Left lobe of liver (tissue), 2 donors: ENCODE measurements around the gene NDST4. TPM values are rescaled to one million over a fixed set of nuclear protein-coding genes. Genes with fewer than 3 reads are reported as not detected.

Experiments used
- ATAC-seq: fragments of 200-7000 bp; cut with Tn5 transposase; one replicate; pipeline ENCODE4 v1.9.1; 2020; ENCODE audit warnings: mild to moderate bottlenecking, moderate library complexity
- DNase-seq: peaks from one replicate; pipeline ENCODE4 v3.0.0-alpha.2; 2020; ENCODE audit warnings: low spot score
- total RNA-seq: library from RNA; stranded (reverse); gene quantifications from one replicate; pipeline ENCODE4 v1.2.1, GENCODE V29; 2021
- donor health status: DM: no; HTN: no; CAD: no; lungs with moderate emphysema.
- donor health status: DM: no; HTN: yes; CAD: no.

NDST4 gene
- total RNA-seq = not detected

DNA sequence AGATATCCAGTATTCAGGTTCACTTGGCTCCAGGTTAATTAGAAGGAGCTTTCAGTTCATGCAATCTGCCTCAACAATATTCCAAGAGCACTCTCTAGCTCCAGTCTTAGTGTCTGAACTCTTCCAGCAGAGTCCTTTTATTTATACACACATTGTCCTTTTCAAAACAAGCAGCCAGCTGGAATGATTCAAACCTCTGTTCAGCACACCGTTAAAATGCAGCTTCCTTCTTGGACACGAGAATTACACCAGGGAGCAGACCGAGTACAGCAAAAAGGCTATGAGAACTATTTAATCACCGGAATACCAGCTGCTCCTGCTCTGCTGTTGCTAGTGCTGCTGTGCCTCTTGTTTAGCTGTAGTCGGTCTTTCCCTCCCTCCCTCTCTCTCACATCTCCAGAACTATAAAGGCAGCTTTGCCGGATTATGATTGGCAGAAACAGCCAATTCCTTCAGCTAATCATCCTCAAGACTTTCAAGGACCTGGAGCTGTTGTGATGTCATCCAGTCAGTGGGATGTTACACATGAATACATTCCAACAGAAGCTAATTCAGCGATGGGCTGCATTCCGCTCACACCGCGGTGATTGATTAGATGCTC, at the start of gene NDST4:
Gene NDST4 (minus strand): TSS at position 115 of the 601 bp plus-strand sequence. CDS start 36,584 bp downstream, outside the sequence.
- DNase-seq (no peak), ATAC-seq (no peak)

DNA sequence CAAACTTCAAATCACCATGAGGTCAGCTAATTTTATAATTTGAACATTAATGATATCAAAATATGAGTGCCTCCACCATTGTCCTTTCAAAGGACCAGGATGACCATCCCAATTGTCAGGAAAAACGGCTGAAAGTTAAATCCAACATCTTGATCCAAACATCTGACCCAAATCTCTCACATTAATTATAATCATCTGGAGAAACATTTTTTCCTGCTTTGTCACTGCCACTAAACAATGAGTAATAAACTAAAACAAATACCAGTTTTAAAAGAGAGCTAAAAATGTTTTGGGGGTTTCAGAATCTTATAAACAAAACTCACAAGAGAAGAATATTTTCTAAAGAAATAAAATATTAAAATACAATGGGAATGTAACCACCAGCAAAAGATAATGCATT, 45.7 kb upstream of the NDST4 start:
- DNase-seq (no peak), ATAC-seq (no peak)

DNA sequence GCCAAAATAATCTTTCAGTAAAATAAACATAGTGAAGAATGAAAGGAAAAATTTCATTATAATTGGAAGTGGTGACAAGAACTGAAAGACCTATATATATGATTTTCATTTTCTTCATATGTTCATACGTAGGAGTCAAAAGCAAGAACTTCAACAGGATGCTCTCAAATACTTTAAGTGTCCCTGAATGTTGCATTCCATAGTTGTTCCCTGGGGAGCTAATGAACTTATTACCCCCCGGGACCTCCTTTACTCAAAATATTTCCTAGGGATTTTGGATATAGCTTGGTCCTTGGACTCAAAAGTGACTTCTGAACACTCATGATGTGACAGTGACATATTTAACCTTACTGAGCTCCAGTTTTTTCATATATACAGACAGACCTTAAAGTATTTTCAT, 44.9 kb upstream of the NDST4 start:
- no peak for ATAC-seq
- no peak for DNase-seq

DNA sequence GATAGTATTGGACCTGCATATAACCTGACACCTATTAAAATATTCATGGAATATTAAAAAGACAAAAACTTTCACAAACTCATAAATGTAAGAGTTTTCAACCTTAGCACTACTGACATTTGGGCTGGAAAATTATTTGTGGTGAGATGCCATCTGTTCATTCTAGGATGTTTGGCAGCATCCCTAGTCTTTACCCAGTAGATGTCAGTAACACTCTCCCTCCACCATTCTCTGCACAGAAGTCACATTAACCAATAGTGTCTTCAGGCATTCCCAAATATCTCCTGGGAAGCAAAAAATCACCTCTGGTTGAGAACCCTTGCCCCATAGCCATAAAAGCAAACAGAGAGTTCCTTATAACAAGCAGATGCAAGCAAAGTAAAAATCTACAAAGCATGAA, 41.4 kb upstream of the NDST4 start:
- DNase-seq (no peak), ATAC-seq (no peak)

DNA sequence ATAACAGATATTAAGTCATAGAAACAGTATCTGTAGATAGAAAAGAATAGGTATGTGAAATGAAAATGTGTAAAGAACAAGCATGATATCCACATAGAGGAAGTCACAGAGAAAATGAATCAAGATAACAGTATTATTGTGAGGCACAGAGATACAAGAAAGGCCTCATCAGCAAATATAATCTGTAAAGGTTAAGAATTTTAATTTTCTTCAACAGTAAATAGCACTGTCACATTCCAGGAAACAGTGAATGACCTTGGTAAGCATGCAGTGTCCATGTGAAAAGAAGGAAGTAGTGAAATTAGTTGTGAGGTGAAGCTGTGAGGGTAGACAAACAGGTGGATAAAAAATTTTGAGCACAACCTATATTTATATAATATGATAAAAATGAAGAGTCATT, 39.5 kb upstream of the NDST4 start:
- DNase-seq (no peak), ATAC-seq (no peak)

DNA sequence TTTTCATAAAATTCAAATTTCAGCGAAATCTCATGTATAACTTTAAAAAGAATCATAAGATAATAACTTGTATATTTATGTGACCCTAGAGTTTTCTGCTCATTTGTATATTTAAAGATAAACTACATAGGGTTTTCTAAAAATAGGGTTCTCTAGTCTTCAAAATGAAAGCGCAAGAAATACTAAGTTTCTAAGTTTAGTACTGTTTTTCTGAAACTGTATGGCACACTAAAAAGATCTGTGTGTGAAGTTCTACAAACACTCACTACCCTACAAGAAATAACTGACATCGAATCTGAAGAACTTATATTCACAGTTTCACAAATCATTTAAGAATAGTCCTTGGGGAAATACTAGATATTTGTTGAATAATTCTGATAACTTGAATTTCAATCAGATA, 38.7 kb upstream of the NDST4 start:
- ATAC-seq (no peak), DNase-seq (no peak)

DNA sequence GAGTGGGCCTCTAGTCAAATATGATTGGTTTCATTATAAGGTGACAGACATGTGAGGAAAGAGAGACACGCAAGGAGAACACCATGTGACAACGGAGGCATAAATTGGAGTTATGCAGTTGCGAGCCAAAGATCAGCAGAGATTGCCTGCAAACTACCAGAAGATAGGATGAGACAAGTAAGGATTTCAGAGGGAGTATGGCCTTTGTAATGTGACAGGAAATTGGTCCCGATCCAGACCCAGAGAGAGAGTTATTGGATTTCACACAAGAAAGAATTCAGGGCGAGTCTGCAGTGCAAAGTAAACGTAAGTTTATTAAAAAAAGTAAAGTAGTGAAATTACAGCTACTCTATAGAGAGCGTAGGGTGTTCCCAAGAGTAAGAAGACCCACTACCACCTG, 35.7 kb upstream of the NDST4 start:
- no peak for DNase-seq
- no peak for ATAC-seq

DNA sequence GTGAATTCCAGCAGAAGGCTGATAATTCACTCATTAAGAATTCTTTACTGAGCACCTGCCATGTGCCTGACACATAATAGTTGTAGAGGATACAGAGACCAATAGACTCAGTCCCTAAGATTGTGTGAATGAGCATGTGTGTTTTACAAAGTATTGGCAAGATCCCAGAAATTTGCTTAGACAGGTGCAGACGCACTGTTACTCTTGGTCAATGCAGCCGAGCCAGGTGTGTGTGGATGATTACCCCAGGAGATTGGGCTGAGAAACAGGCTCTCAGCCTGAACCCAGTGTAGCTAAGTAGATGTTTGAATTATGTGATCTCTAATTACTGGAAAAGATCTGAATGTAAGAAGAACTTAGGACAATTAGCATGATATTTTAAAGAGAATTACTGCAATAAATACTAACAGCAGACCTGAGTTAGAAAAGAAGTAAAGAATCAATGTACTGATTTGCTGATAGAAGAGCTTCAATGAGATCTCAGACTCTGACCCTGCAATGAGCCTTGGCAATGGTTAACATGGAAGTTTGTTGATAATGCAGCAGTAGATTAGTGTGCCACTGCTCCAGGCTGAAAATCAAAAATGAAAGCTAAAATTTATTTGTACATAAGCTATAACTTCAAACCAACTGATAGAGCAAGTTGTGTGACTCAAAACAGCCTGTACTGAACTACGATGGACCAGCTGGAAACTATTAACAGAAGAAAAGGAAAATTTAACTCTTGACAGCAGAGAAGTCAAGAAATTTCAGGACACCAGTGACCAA, 32.2 kb upstream of the NDST4 start:
- DNase-seq (no peak), ATAC-seq (peak; percentile 96)

DNA sequence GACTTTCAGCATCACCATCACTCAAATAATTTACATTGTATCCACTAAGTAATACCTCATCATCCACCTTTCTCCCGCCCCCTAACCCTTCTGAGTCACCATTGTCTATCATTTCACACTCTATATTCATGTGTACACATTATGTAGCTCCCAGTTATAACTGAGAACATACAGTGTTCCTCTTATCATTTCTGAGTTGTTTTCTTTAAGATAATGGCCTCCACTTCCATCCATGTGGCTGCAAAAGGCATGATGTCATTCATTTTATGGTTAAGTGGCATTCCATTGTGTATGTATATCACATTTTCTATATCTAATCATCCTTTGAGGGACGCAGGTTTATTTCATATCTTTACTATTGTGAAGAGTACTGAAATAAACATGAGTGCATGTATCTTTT, 14.6 kb upstream of the NDST4 start:
- no peak for ATAC-seq
- DNase-seq = no peak

DNA sequence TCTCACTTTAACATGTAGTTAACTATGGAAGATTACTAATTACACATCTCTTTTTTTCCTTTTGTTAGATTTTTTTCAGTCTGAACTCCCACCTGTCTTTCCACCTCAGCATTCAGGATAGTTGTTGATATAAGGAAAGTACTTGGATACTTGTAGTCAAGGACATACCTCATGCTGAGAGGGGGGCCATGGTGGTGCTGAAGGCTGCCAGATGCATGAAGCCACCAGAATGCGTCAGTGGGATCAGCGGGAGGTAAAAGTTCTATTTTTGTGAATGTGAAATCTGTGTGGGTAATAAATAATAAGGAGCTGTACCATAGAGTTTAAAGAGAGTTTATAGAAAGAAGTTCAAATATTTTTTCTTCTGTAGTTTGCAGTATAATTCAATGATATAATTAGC, 13.1 kb upstream of the NDST4 start:
- ATAC-seq = no peak

DNA sequence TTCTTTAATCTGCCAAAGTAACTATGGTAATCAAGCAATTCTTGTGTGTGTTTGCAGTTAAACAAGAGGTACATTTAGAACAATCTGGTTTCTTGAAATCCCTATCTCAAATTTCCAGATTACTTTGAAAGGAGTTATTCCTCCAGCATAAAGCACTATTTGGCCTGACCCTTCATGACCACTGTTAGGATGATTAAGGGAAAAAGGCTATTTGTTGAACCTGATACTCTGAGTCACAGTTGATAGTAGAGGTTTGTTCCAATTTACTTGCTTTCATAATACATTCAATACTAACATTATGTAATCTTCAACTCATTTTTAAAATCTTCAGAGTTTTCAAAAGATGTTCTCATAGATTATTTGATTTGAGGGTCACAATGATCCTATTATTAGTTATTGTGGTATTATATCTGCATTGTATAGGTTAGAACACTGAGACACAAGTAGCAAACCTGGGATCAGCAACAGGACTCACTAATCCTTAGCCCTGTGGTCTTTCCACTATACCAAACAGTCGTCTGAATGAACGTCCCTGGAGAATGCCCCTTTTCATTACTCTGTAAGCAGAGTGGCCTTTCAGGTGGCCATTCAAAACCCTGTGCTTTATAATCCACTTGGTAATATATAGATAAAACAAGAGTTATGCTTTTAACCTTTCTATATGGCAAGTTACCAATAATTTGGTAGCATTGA, 8.1 kb upstream of the NDST4 start:
- no peak for DNase-seq
- no peak for ATAC-seq

More for the DNA sequence above, 13.1 kb upstream of the NDST4 start:
- no peak for DNase-seq

DNA sequence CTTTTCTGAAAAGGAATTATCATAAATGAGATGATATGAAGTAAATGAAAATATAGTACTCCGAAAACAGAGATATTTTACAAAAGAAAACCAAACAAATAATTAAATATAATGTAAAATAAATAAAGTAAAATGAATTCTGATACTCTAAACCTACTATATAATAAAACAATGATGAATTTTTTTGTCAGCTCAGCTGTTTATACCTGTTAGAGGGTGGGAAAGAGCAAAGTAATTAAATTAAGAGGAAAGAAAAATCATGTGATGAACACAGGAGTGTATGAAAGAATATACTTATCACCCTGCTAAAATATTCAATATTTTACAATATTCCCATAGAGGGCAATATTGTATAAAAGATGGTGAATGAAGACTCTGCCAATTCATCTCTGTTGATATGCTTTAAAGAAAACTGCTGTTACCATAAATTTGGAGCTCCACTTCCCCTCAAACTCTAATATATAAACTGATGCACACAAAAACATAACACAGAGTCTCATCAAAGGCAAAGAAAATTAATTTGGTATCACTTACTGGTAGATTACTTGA, 6.5 kb upstream of the NDST4 start:
- DNase-seq (no peak), ATAC-seq (peak; percentile 41)

DNA sequence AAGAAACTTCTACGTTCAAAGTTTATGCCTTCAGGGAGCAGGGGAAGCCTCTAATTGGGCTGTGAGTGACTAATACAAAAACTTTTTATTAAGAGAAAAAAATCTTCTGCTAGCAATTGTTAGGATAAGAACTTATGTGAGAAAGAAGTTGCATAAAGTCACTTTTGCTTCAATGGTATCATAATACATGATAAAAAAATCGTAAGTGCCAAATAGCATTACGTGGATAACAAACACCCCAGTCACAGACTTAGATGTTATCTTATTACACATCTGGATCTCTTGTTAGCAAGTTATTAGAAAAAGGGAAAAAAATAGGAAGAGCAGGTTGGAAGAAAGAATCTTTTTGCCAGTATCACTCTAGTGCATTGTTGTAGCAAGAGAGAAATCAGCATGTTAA, 4.2 kb upstream of the NDST4 start:
- DNase-seq (no peak), ATAC-seq (no peak)

DNA sequence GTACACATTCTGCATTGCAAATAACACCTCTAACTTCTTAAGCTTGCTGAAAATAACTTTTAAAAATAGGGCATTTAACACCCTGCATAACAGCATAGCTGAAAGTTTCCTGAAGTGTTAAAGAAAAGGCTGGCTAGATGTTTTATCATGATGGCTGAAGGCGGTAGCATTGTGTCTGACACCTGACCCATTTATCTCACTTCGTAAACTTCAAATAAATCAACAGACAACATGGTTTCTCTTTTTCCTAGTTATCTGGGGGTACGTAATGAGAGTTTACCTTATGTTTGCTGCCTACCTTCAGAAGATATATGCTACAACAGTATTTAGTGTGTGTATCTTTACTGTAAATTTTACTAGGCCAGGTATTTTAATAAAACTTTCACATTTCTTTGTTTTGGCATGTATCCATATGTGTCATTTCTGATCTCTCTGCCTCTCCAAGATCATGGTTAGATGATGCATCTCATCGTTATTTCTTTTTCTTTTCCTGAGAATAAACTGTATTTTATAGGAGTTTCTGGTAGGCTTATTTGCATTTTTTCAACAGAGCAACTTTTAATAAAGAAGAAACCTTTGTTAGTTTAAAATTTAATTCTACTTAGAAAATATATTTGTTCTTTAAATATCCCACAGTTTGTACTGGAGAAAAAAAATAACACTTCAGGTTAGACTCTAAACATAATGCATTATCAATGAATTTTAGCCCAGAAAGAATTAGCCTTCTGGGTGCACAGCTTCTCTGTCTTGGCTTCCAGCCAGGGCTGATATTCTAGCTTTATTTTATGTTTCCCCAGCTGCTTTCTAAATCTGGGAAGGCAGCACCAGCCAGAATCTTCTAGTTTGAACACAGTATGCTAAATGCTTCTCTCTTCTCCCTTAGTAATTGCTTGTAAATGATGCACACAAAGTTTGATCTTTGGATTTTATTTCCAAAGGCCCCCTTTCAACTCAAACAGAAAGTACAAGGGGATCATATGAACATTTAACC, 2.9 kb downstream of the NDST4 start:
- ATAC-seq (no peak), DNase-seq (no peak)

DNA sequence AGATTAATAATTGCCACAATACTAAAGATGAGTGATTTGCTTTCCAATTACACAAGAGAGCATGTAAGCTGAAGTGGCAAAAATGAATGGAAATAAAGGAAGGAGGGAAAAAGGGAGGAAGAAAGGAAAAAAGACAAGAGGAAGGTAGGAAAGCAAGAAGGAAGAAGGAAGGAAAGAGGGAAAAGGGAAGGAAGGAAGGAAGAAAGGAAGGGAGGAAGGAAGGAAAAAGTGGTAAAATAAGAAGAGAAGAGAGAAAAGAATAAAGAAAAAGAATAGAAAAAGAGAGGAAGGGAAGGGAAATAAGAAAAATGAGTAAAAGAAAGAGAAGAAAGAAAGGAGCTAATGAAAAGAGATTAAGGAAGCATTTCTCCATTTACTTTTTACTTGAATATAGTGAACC, 4.6 kb downstream of the NDST4 start:
- DNase-seq (no peak), ATAC-seq (no peak)

DNA sequence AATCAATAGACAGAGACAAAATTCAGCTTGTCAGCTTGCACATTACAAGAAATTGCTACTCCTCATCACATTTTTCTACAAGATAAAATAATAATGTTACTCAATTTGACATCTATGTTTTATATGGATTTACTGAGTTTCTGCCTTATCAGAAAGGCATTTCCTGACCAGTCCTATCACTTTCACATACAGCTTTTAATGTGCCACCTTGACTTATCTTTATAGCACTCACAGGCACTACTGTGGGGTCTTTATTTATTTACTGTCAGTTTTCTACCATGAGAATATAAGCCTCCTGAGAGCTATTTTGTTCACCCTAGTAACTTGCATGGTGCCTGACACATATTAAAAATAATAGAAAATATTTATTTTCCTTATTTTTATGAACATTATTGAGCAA, 6.0 kb downstream of the NDST4 start:
- ATAC-seq (no peak), DNase-seq (no peak)

DNA sequence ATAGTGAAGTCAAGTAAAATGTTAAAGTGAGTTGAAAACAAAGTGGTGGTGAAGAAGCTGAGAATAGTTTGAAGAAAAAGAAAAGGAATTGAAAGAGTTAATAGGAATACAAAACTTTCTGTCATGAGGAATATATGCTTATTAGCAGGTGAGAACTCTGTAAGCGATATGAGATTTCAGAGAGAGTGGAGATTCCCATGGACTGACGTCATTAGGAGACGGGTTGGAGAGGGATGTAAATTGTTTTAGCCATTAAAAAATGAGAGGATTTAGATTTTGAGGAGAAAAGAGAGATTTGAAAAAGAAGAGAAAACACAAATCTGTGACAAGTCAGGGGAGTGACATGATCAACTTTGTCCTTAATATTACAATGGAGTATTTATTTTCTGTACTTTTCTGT, 11.7 kb downstream of the NDST4 start:
- ATAC-seq (no peak), DNase-seq (no peak)

DNA sequence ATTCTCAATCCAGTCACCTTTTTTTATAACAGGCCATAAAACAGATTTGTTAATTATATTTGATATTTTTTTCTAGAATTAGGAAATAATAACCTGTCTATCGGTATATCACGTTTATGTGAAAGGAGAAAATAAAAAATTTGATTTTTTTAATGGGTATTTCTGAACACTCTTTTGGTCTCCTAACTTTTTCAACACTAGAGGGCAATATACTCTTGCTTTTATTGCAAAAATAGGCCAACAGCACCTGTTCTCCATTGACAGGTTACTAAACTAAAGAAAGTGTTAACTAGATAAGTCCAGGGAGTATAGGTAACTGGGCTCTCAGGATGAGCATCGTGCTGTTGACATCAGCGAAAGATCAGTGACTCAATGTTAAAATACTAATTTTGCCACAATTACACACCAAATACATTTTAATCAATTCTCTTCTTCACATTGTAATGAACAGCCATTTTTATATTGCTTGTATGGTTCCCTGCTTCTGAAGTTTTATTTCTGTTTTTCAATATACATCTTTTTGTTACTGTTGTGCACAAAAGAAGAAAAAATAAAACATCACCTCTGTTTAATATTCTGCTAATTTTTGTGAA, 22.8 kb downstream of the NDST4 start:
- no peak for DNase-seq

DNA sequence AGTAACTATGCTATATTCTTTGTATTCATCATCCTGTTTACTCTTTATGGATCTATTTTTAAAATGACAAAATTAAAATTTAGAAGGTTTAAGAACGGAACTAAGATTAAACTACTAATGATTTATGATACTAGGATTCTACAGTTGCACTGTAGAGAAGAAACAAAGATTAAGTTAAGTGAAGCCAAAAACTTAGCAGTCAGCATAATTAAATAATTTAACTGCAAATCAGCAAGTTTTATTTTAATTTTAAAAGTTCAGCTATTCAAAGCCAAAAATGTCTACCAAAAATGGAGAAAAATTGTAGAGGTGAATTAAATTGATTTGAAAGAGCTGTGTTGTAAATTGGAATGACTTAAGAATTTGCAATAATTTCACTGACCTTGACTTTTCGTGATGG, 30.8 kb downstream of the NDST4 start:
- no peak for ATAC-seq
- no peak for DNase-seq

More for the DNA sequence above, 22.8 kb downstream of the NDST4 start:
- ATAC-seq = peak; percentile 78

DNA sequence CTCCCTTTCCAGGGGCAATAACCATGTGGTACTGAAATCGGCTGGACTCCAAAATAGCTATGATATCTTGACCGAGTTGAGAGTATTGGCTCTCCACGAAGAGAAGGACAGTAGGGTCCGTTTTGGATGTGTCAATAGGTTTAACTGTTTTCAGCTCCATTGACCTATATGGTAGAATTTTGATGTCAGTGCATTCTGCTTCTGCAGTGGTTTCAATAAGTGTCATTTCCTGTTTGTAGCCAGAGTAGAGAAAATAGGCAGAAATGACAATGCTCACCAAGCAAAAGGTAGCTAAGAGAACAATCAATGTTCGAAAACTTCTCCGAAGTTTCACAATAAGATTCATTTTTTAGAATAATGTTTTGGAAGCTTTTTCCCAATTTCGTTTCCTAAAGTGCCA, 36.7 kb downstream of the NDST4 start:
- ATAC-seq = no peak

More for the DNA sequence above, 36.7 kb downstream of the NDST4 start:
- no peak for DNase-seq
